ENCODE measurements around the gene SAMSN1.
A peak's percentile ranks its signal among the peaks of the same experiment; 100 is the strongest.
"Not testable (repeated sequence)": the region's sequence is repeated elsewhere in the genome, so short reads cannot be mapped to it uniquely, and the experiment has no call there.

The SAMSN1 gene

DNA sequence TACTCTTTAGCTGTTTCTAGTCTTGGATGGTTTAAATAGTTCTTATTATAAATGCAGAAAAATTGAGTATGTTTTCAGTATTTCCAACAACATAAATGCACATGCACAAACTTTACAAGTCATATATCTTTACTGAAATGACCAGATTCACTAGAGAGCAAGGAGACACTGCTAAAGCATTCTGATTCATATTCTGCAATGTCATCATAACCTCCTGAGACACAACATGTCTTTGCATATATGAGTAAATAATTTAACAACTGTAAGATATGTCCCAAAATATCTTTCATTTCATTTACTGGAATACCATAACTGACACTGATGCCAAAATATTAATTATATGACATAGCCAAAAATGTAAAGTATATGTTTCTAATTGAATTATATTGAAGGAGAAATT is 16.8 kb upstream of the SAMSN1 start:
- no peak for DNase-seq

DNA sequence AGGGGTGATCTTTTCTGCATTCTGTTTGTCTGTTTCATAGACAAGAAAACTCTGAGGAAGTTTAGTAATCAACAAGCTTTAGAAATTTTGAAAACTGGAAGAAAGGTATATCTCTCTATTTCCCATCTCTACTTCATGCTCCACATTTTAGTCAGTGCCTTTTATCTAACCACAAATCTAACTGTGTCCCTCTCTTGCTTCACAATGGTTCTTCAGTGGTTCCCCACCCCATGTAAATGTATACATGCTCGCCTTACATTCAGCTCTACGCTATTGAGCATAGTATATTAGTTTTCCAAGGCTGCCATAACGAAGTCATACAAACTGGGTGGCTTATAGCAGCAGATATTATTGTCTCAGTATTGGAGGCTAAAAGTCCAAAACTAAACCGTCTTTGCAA is 14.4 kb upstream of the SAMSN1 start:
- DNase-seq, result no peak

DNA sequence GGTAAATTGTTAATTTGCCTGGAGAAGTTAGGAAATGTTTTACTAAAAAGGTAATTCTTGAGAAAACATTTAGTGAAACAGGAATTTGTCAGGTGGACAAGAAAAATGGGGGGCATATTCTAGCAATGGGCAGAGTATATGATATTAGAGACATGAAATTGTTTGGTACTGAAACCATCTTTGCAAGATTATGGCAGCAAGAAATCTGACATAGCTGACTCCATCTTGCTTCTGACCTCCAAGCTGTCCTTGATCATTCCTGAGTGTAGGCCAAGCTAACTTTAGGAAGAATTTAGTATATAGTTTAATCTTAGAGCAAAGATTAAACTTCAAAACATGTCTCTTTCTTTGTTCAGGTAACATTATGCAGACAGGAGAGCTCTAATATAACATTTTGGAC is 14.0 kb upstream of the SAMSN1 start:
- no peak for DNase-seq

DNA sequence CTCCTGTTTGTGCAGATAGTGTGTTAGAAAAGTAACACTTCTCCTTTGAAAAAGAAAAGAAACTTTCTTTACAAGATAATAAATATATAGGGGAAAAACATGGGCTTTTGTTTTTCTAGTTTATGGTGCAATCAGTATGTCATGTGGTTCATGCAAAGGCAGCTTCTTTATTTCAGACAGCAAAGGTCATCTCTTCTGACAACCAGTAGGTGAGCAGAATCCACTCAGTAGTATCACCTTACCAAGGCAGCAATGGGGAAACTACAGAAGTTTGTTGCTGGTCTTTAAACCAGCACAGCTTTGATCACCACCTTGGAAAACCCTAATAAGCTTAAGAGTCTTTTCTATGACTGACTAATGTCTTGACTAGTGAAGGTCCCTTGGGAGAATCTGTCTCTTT is 13.0 kb upstream of the SAMSN1 start:
- DNase-seq, result no peak

DNA sequence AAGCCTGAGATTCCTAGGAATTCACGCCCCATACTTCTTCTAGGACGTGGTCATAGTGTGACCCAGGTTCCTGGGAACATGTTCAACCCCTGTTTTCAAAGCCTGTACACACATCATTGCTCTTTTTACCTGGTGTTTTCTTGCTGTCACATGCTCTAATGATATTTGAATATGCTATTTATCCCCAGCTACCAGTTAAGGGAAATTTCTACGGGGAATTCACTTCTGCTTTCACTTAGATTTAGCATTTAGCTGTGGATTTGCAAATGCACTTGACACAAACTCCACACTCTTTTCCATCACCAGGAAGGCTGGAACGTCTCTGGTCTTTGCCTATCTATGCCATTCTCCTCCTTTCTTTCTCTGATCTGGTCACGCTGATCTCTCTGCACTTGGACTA is 11.3 kb upstream of the SAMSN1 start:
- DNase-seq, result no peak

DNA sequence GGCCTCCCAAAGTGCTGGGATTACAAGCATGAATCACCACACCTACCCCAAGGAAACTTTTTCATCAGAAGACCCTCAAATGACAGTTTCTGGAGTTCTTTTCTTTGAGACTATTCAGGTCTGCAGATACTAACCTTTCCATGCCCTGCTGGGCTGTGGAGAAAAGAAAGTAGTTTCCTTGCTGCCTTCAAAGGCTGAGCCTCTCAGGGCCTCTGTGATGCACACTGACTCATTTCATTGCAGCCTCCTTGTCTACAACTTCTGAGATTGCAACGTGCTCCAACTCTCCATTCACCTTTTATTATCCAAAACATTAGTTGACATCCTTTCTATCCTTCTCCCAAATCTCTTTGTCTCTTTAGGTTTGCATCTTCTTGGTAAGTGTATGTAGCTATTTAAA is 8.8 kb upstream of the SAMSN1 start:
- no peak for DNase-seq

DNA sequence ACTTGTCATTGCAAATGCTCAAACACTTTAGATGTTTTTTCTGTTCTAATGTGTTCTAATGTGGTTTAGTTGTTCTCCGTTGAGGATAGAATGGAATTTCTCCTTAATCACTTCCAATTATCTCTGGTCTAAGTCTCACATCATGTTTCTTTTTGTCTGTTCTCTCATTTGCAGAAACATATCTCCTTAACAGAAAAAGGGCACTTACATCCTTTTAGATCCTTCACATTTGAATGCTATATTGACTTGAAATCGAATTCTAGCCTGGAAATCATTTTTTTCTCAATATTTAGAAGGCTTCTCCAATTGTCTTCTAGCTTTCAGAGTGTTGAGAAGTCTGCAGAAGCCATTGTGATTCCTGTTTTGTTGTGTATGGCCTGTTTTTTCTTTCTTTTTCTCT is 7.3 kb upstream of the SAMSN1 start:
- DNase-seq, result no peak

DNA sequence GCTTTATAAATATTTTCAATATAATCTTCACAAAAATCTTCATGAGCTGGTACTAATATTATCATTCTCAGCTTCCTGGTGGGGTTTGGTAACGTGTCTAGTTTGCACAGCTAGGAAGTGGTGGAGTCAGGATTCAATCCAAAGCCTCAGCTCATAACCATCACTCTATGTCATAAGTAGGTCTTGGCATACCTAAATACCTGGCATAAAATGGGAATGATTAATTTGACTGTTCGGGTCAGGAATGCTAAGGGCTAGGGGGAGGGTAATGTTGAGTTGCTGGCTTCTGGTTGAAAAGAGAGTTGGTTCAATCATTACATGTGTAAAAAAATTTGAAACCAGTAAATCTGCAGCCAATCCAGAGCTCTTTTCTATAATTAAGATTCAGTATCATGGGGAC is 5.6 kb upstream of the SAMSN1 start:
- no peak for DNase-seq

DNA sequence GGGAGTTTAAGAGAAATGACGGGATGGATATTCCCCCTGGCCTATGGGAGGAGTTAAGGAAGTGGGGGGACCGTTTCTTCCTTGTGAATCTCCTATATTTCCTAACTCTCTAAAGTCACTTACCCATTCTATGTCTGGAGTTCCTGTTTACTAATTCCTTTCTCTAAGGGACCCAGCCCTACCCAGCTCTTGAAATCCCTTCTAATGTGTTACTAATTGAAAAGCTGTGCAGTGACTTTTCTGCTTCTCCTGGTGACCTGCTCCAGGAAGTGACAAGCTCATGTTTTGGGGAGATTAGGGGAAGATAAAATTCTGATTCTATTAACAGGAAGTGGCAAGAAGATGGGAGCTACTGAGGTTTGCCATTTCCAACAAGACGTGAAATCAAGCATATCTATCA is 4.0 kb upstream of the SAMSN1 start:
- peak; percentile 58 for DNase-seq

DNA sequence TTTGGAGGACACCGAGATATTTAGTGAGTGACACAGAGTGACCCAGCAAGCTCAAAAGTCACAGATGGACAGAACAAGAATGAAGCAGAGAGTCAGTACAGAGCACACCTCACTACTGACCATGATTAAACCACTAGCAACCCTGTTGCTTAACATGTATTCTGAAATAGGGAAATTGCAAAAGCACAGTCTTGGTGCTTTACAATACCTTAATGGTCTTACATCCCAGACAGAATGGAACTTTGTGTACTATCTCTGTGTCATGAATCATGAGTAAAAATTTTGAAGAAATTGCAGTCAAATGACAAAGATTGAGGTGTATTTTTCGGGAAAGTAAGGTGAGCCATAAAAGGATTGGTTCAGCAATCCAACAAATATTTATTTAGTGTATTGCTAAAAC is 2.7 kb upstream of the SAMSN1 start:
- DNase-seq, result no peak

DNA sequence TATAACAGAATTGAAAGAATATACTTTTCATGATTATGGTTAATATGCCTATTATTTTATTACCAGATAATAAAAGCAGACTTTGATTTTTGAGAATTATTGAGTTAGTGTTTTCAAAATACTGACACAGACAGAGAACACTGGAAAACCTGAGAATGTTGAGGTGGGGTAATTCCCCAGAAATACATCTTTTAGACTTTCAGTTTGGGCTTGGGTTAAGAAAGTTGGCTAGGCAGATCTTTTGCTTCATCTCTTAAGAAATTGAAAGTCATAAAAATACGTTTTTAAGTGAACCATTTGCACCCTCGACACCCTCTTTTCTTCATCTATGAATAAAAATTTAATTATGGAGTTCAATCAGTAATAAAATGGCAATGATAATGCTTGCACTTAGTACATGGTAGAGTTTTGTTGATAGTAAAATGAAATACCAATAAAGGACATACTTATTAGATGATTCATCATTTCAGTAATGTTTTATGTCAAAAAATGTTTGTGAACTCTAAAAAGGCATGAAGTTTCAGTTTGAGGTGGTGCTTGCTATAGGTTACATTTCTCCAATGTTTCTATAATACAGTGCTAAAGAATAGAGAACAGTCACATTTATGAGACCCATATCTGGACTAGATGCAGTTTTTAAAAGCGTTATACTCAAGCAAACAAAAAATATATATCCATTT is 1.9 kb upstream of the SAMSN1 start:
- DNase-seq, result peak; percentile 51

DNA sequence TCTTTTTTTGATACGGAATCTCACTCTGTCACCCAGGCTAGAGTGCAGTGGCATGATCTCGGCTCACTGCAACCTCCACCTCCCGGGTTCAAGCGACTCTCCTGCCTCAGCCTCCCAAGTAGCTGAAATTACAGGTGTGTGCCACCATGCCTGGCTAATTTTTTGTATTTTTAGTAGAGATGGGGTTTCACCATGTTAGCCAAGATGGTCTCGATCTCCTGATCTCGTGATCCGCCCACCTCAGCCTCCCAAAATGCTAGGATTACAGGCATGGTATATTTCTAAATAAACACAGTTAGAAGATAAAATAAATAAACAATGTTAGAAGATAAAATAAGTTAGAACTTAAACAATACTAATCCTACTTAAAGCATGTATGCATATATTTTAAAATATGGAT is 604 bp upstream of the SAMSN1 start:
- not testable (repeated sequence) for DNase-seq

DNA sequence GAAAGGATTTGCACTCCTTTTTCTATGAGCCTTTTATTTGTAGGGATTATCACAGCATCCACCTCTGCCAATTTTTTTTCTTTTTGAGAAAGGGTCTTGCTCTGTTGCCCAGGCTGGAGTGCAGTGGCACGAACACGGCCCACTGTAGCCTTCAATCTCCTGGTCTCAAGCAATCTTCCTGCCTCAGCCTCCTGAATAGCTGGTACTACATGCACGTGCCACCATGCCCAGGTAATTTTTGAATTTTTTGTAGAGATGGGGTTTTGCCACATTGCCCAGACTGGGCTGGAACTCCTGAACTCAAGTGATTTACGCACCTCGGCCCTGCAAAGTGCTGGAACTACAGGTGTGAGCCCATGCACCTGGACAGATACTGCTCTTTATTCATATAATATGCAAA is 2.1 kb downstream of the SAMSN1 start:
- peak; percentile 37 for DNase-seq

DNA sequence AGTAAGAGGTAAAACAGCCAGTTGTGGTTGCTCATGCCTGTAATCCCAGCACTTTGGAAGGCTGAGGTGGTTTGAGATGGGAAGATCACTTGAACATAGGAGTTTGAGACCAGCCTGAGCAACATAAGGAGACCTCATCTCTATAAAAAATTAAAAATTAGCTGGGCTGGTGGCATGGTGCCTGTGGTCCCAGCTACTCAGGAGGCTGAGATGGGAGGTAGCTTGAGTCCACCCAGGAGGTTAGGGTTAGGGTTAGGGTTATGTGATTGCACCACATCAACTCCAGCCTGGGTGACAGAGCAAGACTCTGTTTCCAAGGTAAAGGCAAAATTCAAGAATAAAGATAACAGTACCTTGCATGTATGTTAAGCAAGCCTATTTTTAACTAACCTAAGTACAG is 3.5 kb downstream of the SAMSN1 start:
- DNase-seq, result no peak

DNA sequence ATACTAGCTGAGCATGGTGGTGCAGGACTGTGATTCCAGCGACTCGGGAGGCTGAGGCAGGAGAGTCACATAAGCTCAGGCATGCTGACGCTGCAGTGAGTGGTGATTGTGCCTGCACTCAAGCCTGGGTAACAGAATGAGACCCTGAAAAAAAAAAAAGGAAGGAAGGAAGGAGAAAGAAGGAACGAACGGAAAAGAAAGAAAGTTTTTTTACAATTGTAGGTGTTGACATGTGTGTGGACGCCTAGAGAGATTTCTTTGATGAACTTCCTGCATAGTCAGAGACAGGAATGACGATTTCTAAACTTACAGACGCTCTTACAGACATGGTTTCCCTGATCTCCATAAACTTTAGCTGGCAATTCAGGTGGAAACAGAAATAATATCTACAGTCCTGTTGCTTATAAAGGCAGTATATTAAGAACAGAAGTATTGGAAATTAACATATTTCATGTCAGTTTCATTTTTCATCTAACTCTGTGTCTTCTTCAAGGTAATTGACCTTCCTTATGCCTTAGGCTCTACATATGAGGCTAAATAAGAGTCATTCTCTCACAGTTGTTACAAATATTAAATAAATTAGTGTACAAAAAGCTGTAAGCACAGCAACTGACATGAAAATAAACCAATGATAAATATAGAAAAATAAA is 4.1 kb downstream of the SAMSN1 start:
- DNase-seq, result peak; percentile 61

DNA sequence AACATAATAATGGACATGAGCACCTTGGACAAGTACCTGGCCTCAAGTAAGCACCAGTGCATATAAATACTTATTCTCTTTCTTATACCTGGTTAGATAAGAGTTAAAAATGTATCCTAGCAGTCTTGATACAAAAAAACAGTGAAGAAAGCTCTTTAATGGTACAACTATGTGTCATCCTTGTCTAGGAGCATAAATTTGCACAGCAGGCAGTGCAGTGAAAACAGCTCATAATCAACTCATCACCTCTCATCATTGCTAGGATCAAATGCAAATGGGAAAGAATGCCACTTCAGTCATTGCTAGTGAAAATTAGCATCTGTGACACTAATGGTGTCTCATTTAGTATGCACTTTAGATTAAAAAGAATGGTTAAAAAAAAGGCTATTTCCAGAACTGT is 7.6 kb downstream of the SAMSN1 start:
- no peak for DNase-seq

DNA sequence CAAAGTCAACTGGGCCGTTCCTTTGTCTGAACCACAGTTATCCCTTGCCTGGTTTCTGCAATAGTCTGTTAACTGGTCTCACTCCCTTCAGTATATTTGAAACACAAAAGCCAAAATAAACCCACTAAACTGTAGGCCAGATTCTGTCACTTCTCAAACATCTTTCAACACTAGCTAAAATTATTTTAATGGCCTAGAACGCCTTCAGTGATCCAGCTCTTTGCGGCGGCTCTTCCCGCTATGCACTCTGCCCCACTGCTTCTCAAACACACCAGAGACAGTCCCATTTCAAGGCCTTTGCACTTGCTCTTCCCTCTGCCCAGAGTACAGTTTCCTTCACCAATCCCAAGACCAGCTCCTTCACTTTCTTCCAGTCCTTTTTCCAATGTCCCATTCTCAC is 9.2 kb downstream of the SAMSN1 start:
- no peak for DNase-seq

DNA sequence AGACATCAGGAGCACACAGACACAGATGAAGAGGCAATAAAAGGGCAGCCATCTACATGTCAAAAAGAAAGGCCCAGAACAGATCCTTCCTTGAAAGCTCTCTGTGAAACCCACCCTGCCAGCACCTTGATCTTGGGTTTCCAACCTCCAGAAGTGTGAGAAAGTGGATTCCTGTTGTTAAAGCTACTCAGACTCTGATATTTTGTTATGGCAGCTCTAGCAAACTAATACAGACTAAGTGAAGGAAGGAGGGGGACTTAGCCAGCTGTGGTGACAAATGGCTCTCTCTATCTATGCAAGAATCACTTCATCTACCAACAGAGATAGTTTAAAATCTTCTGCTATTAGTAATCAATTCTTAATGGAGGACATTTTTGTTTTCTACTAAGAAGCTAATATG is 10.4 kb downstream of the SAMSN1 start:
- no peak for DNase-seq

DNA sequence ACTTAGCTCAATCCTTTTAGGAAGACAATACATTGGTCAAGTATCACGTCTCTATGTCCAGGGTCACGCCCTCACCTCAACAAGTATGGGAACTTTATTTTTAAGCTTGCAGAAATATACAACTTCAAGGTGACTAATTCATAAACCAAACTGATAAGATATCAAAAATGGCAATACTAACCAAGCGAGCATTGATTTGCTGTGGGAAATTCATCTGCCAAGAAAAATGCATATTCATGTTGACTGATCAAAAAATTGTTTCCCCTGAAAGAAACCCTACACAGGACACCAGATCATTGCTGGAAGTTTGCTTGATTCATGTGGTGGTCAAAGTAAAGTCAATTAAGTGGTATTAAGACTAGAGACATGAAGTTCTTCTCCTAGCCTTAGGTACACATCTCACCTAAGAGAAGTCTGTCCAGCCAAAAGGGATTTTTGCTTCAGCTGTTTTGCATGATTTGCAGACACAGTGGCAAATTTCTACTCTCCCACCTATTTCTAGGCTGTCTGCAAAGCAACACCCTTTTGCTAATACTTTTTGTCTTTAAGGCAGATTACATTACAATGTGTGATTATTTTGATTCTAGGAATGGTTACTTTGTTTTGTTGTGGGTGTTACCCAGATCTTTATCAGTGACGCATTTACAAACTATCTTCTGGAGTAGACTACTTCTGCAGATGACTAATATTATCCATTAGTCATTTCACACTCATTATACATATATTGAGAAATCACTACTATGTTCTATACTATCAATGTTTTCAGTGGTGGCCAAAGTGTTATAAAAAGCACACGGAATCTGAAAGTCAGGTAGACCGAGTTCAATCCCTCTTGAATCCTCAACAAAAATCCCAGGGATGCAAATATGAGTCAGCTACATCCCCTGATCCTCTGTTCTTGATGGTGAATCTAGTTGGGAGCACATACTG is 12.4 kb downstream of the SAMSN1 start:
- DNase-seq, result peak; percentile 86

DNA sequence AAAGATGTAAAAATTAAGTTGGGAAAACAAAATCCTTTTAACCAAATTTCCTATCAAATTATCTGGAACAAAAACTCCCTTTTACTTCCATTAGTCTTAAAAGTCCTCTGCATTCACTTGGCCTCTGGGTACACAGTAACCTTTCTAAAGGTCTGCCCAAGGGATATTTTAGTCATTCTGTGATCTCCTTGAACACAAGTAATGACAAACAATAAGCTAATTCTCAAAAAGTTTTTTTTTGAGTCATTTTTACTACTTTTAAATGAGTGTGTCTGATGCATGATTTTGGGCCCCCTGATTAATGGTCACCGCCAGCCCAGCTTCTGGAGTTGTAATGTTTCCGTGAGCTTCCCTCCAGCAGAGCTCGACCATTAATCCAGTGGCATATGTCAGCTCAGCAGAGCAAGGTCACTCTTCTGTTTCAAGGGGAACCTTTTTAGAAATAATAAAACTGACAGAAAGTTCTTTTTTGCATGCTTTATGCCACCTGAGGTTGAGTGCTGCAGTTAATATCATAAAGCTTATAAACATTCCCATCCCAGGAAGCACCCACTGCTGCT is 14.3 kb downstream of the SAMSN1 start:
- no peak for DNase-seq

DNA sequence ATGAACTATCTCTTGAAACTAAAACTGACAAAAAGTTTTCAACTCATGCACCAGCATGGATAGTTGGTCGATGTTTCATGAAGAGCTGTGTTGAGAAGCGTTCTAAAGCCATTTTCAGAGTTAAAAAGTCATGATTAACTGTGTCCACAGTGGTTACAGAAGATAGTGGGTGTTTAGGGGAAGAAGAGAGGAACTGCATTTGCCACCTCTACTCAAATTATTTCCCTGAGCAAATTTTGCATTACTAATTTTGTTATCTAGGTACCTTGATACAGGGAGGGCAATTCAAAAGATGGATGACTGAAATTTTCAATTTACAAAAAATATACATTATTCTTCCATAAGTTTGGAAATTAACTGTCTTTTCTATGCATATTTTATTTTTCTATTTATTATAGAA is 15.5 kb downstream of the SAMSN1 start:
- DNase-seq, result no peak

DNA sequence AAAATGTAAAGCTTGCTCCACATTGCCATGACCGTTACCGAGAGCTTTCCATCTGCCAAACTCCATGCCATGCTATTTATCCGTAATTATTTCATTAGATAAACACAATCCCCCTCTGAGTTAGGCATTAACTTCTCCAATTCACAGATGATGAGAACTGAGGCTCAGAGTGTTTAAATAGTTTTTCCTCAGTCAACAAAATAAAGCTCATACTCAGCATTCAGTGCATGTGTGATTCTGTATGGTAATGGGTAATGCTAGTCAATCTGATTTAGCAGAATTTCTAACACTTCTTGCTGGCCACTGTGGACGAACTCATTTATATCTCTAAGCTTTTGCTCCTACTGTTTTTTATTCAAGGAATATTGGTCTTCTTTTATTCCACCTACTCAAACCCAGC is 17.3 kb downstream of the SAMSN1 start:
- DNase-seq, result no peak

Data from CD4-positive, alpha-beta T cell treated with Interleukin-21 for 1 hour (primary cell).